BLaER1 (cell line): ENCODE measurements around the gene SMIM11.

ENCODE experiments used
- H3K27ac ChIP-seq: shearing (Covaris generic); formaldehyde crosslinking; 2 replicates; pipeline ENCODE4 v1.8.1; 2022
- H3K27me3 ChIP-seq: shearing (Covaris generic); formaldehyde crosslinking; 2 replicates; pipeline ENCODE4 v1.8.1; 2022
- H3K36me3 ChIP-seq: shearing (Covaris generic); formaldehyde crosslinking; 2 replicates; pipeline ENCODE4 v1.8.1; 2022
- H3K4me1 ChIP-seq: shearing (Covaris generic); formaldehyde crosslinking; 2 replicates; pipeline ENCODE4 v1.8.1; 2022
- H3K4me2 ChIP-seq: shearing (Covaris generic); formaldehyde crosslinking; 2 replicates; pipeline ENCODE4 v1.8.1; 2022
- H3K4me3 ChIP-seq: shearing (Covaris generic); formaldehyde crosslinking; 2 replicates; pipeline ENCODE4 v1.8.1; 2022
- H3K9ac ChIP-seq: shearing (Covaris generic); formaldehyde crosslinking; 2 replicates; pipeline ENCODE4 v1.8.1; 2022
- H3K9me3 ChIP-seq: shearing (Covaris generic); formaldehyde crosslinking; 2 replicates; pipeline ENCODE4 v1.8.1; 2022
- H4K20me1 ChIP-seq: shearing (Covaris generic); formaldehyde crosslinking; 2 replicates; pipeline ENCODE4 v1.8.1; 2022
- Cebpa-rat ChIP-seq: shearing (Covaris generic); IDR thresholded peaks from 2 replicates; pipeline ENCODE4 v1.8.1; 2022

The SMIM11 gene

DNA sequence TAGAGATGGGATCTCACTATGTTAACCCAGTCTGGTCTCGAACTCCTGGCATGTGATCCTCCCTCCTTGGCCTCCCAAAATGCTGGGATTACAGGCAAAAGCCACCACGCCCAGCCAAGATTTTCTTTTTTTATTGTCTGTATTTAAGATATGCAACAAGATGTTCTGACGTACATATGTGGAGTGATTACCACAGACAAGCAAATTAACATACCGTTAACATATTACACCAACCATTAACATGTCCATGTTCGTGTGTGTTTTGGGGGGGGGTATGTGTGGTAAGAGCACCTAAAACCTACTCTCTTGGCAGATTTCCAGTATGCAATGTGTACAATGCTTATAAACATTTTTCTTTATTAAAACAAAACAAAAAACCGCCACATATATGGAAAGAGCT is 22.1 kb upstream of the SMIM11 start:
- no peak overlapping the region for H3K27ac ChIP-seq
- no peak overlapping the region for H3K4me3 ChIP-seq
- no peak overlapping the region for H3K9ac ChIP-seq
- peaks cover 8% of the 10 kb centered on the region for H3K9me3 ChIP-seq
- H4K20me1 ChIP-seq, result no peaks in the 10 kb centered on the region
- no peaks in the 10 kb centered on the region for H3K4me1 ChIP-seq
- no peaks in the 10 kb centered on the region for H3K27me3 ChIP-seq
- no peaks in the 10 kb centered on the region for H3K36me3 ChIP-seq
- no peak for TF ChIP-seq Cebpa-rat
- no peak overlapping the region for H3K4me2 ChIP-seq

DNA sequence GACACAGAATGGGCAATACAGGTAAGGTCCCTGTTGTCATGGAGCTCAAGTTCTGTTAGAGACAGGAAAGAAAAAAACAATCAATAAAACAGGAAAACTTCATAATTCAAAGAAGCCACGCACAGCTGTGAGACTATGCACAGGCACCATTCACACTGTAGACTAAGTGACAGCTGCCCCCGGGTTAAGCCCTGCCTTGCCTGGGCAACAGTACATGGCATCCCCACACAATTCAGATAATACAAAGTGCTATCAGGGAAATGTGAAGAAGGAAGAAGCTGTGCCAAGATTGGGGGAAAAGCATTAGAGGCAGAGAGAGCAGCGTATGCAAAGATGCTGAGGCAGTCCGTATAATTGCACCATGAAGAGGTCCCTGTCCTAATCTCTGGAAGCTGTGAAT is 20.5 kb upstream of the SMIM11 start:
- H3K9me3 ChIP-seq, result peaks cover 16% of the 10 kb centered on the region
- no peak overlapping the region for H3K4me3 ChIP-seq
- no peaks in the 10 kb centered on the region for H3K36me3 ChIP-seq
- no peak overlapping the region for H3K27ac ChIP-seq
- no peak for TF ChIP-seq Cebpa-rat
- H4K20me1 ChIP-seq, result no peaks in the 10 kb centered on the region
- H3K9ac ChIP-seq, result no peak overlapping the region
- no peaks in the 10 kb centered on the region for H3K4me1 ChIP-seq
- H3K27me3 ChIP-seq, result no peaks in the 10 kb centered on the region
- H3K4me2 ChIP-seq, result no peak overlapping the region

DNA sequence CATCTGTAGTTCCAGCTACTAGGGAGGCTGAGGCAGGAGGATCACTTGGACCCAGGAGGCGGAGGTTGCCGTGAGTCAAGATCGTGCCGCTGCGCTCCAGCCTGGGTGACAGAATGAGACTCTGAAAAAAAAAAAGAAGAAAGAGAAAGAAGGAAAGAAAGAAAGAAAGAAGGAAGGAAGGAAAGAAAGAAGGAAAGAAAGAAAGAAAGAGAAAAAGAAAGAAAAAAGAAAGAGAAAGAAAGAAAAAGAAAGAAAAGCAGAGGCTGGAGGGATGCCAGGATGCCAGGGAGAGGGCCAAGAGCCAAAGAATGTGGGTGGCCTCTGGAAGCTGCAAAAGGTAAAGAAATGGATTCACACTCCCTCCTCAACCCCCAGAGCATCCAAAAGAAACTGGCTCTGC is 19.7 kb upstream of the SMIM11 start:
- no peak overlapping the region for H3K27ac ChIP-seq
- no peak overlapping the region for H3K9ac ChIP-seq
- TF ChIP-seq Cebpa-rat, result no peak
- H4K20me1 ChIP-seq, result no peaks in the 10 kb centered on the region
- no peak overlapping the region for H3K4me3 ChIP-seq
- H3K36me3 ChIP-seq, result no peaks in the 10 kb centered on the region
- no peaks in the 10 kb centered on the region for H3K4me1 ChIP-seq
- H3K4me2 ChIP-seq, result no peak overlapping the region
- no peaks in the 10 kb centered on the region for H3K27me3 ChIP-seq
- peaks cover 16% of the 10 kb centered on the region for H3K9me3 ChIP-seq

DNA sequence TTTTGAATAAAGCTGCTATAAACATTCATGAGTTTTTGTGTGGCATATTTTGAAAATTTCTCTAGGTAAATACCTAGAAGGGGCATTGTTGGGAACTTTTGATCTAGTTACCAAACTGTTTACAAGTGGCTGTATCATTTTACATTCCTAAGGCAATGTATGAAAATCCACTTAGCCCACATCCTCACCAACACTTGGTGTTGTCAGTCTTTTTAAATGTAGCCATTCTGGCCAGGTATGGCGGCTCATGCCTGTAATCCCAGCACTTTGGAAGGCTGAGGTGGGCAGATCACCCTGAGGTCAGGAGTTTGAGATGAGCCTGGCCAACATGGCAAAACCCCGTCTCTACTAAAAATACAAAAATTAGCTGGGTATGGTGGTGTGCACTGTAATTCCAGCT is 17.4 kb upstream of the SMIM11 start:
- no peaks in the 10 kb centered on the region for H3K36me3 ChIP-seq
- H3K4me1 ChIP-seq, result peaks cover 13% of the 10 kb centered on the region; the same call in 1 of the 2 replicates
- no peak overlapping the region for H3K4me3 ChIP-seq
- no peak overlapping the region for H3K9ac ChIP-seq
- peaks cover 16% of the 10 kb centered on the region for H3K9me3 ChIP-seq
- H3K4me2 ChIP-seq, result no peak overlapping the region
- no peaks in the 10 kb centered on the region for H3K27me3 ChIP-seq
- TF ChIP-seq Cebpa-rat, result no peak
- H3K27ac ChIP-seq, result no peak overlapping the region
- H4K20me1 ChIP-seq, result no peaks in the 10 kb centered on the region

DNA sequence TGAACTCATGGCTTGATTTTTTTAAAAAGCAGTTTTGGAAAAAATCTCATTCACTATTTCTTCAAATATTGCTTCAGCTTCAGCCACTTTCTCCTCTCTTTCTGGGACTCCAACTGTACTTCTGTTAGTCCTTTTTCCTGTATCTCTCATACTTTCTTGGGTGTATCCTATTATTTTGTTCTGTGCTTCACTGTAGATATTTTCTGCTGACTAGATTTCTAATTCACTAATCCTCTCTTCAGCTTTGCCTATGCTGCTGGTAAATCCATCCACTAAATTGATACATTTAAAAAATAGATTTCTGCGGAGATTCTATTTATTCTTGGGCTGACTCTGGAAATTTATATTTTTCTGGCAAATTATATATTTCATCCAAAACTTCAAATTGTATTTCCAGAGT is 16.4 kb upstream of the SMIM11 start:
- Histone ChIP-seq H3K27me3 (no peaks in the 10 kb centered on the region), H3K4me2 (no peak overlapping the region), H3K36me3 (no peaks in the 10 kb centered on the region), H3K27ac (no peak overlapping the region), H3K4me3 (no peak overlapping the region), H3K9ac (no peak overlapping the region), H4K20me1 (no peaks in the 10 kb centered on the region), H3K9me3 (peaks cover 16% of the 10 kb centered on the region), H3K4me1 (peaks cover 13% of the 10 kb centered on the region; the same call in 1 of the 2 replicates)
- TF ChIP-seq Cebpa-rat, result no peak

GRCh38 chr21:34360488-34361241 is 14.6 kb upstream of the SMIM11 start:
- Histone ChIP-seq H3K4me3 (no peak overlapping the region), H3K9me3 (peaks cover 16% of the 10 kb centered on the region), H4K20me1 (no peaks in the 10 kb centered on the region), H3K36me3 (no peaks in the 10 kb centered on the region), H3K4me2 (no peak overlapping the region), H3K4me1 (peaks cover 13% of the 10 kb centered on the region; the same call in 1 of the 2 replicates), H3K27ac (no peak overlapping the region), H3K9ac (no peak overlapping the region), H3K27me3 (no peaks in the 10 kb centered on the region)
- TF ChIP-seq Cebpa-rat, result no peak

DNA sequence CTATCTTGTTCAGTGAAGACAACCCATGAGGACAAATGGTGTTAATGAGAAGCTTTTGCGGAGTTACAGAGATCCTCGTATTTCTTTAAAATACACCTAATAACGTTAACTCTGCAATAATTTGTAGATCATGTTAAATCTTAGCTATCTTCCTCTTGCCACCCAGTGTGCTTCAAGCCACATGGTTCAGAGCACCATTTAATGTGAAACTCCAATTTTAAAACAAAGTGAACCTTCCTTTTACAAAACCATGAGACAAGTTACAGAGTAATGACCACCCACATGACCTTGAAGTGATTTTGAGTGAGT is 13.2 kb upstream of the SMIM11 start:
- Histone ChIP-seq H3K9me3 (peaks cover 16% of the 10 kb centered on the region), H3K4me3 (no peak overlapping the region), H3K9ac (no peak overlapping the region), H3K27me3 (no peaks in the 10 kb centered on the region), H3K36me3 (no peaks in the 10 kb centered on the region), H3K27ac (no peak overlapping the region), H3K4me2 (peak overlapping the region; percentile 45; the same call in 1 of the 2 replicates), H3K4me1 (peaks cover 13% of the 10 kb centered on the region; the same call in 1 of the 2 replicates), H4K20me1 (no peaks in the 10 kb centered on the region)
- no peak for TF ChIP-seq Cebpa-rat

DNA sequence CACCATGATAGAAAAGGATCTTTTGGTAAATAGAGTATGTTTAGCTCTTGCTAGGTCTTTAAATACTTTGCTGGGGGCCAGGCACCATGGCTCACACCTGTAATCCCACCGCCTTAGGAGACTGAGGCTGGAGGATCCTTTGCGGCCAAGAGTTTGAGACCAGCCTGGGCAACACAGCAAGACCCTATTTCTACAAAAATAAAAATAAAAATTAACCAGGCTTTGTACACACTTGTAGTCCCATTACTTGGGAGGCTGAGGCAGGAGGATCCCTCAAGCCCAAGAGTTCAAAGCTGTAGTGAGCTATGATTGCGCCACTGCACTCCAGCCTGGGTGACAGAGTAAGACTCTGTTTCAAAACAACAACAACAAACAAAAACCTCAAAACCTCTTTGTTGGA is 12.6 kb upstream of the SMIM11 start:
- Histone ChIP-seq H3K4me1 (peaks cover 13% of the 10 kb centered on the region; the same call in 1 of the 2 replicates), H3K4me3 (no peak overlapping the region), H3K27me3 (no peaks in the 10 kb centered on the region), H3K4me2 (no peak overlapping the region), H4K20me1 (no peaks in the 10 kb centered on the region), H3K36me3 (no peaks in the 10 kb centered on the region), H3K9me3 (peaks cover 13% of the 10 kb centered on the region), H3K9ac (no peak overlapping the region), H3K27ac (no peak overlapping the region)
- no peak for TF ChIP-seq Cebpa-rat

GRCh38 chr21:34363733-34364132 is 11.6 kb upstream of the SMIM11 start, which contains the start of gene KCNE2:
TSS of gene KCNE2 (plus strand) at chr21:34364006. CDS start at chr21:34370479, 6,473 bp downstream.
- no peaks in the 10 kb centered on the region for H3K36me3 ChIP-seq
- peaks cover 2% of the 10 kb centered on the region; the same call in 1 of the 2 replicates for H3K9me3 ChIP-seq
- peaks cover 13% of the 10 kb centered on the region; the same call in 1 of the 2 replicates for H3K4me1 ChIP-seq
- TF ChIP-seq Cebpa-rat, result no peak
- H3K9ac ChIP-seq, result no peak within 1 kb of the TSS
- H4K20me1 ChIP-seq, result no peaks in the 10 kb centered on the region
- no peak within 1 kb of the TSS for H3K4me2 ChIP-seq
- no peak within 1 kb of the TSS for H3K4me3 ChIP-seq
- no peaks in the 10 kb centered on the region for H3K27me3 ChIP-seq
- H3K27ac ChIP-seq, result no peak within 1 kb of the TSS

DNA sequence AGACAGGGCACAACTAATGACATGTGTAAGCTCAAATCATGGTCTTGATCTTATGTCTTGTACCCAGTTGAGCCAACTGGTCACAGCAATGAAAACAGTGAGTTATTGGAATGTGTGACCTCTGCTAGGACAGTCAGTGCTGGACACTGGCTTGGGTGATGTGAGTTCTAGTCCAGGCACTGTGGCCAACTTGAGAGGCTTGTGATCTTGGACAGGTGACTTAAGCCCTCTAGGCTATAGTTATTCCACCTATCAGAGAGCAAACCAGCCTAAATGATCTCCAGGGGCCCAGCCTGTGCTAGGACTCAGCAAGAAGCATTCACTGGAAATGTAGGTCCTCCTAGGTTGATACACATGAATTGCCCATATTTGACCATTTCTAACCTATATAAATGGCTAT is 10.4 kb upstream of the SMIM11 start:
- H3K4me1 ChIP-seq, result peaks cover 13% of the 10 kb centered on the region; the same call in 1 of the 2 replicates
- H3K27ac ChIP-seq, result no peak overlapping the region
- H3K4me3 ChIP-seq, result no peak overlapping the region
- H3K4me2 ChIP-seq, result no peak overlapping the region
- TF ChIP-seq Cebpa-rat, result no peak
- H4K20me1 ChIP-seq, result no peaks in the 10 kb centered on the region
- H3K9ac ChIP-seq, result no peak overlapping the region
- H3K36me3 ChIP-seq, result no peaks in the 10 kb centered on the region
- no peaks in the 10 kb centered on the region for H3K27me3 ChIP-seq
- no peaks in the 10 kb centered on the region for H3K9me3 ChIP-seq
